Sigmoid colon (tissue), 7 donors: ENCODE measurements around the gene NPPA. TPM values are rescaled to one million over a fixed set of nuclear protein-coding genes. Genes with fewer than 3 reads are reported as not detected.

ENCODE experiments used
- DNase-seq: peaks from one replicate; pipeline ENCODE4 v3.0.0-alpha.2; 2019
- H3K27ac ChIP-seq, 4 donors: fragments of 200-600 bp; sonication (generic); one replicate each; pipeline ENCODE4 v1.5.1; 2016 to 2019; ENCODE audit warnings: mild to moderate bottlenecking in 1 of 4
- H3K27me3 ChIP-seq, 3 donors: fragments of 200-600 bp; sonication (generic); one replicate each; pipeline ENCODE4 v1.5.1; 2019; ENCODE audit warnings: mild to moderate bottlenecking in 1 of 3
- H3K36me3 ChIP-seq, 4 donors: fragments of 200-600 bp; sonication (generic); one replicate each; pipeline ENCODE4 v1.5.1; 2016 to 2019
- H3K4me1 ChIP-seq, 4 donors: fragments of 200-600 bp; sonication (generic); one replicate each; pipeline ENCODE4 v1.5.1; 2017 to 2019
- H3K4me3 ChIP-seq, 4 donors: fragments of 200-600 bp; sonication (generic); one replicate each; pipeline ENCODE4 v1.5.1; 2017 to 2019; ENCODE audit warnings: mild to moderate bottlenecking in 2 of 4, moderate library complexity in 1 of 4
- H3K9me3 ChIP-seq, 4 donors: fragments of 200-600 bp in 3 of 4; sonication (generic) in 3 of 4; one replicate each; pipeline versions ENCODE4 v1.5.1 to v1.6.1; 2013 to 2019
- CTCF ChIP-seq, 4 experiments: fragments of 450-650 bp in 3 of 4; fragments of 200-600 bp in 1 of 4; IDR thresholded peaks; one replicate each; pipeline ENCODE4 v1.5.1; 2016 to 2019; ENCODE audit warnings: antibody characterized with exemption in 4 of 4, mild to moderate bottlenecking in 3 of 4, moderate library complexity in 2 of 4
- EP300 ChIP-seq, 4 donors: sonication (generic); formaldehyde crosslinking; IDR thresholded peaks; one replicate each; pipeline ENCODE4 v1.6.1; 2017; ENCODE audit warnings: antibody characterized with exemption in 4 of 4
- POLR2A ChIP-seq, 2 donors: fragments of 450-650 bp; IDR thresholded peaks; one replicate each; pipeline ENCODE4 v1.6.1; 2016; ENCODE audit warnings: antibody characterized with exemption in 2 of 2, mild to moderate bottlenecking in 2 of 2, moderate library complexity in 2 of 2
- POLR2AphosphoS5 ChIP-seq, 4 donors: sonication (generic); formaldehyde crosslinking; IDR thresholded peaks; one replicate each; pipeline ENCODE4 v1.6.1; 2017; ENCODE audit warnings: antibody characterized with exemption in 4 of 4
- WGBS, 2 donors: extraction: QIAGEN DNeasy Blood & Tissue Kit; methylation state at CpG; one replicate each; pipeline ENCODE4 v1.1.7; 2013; 5-methylcytosine and 5-hydroxymethylcytosine counted together
- intact Hi-C: fragments of 100-400 bp; cut with DNase I; formaldehyde crosslinking; loops from one replicate; pipeline ENCODE4 v1.15.1; 2023
- polyA plus RNA-seq, 3 donors: library from polyadenylated mRNA; stranded (reverse); fragments of 200-250 nt; gene quantifications; one replicate each; pipeline ENCODE4 v1.2.3, GENCODE V29; 2013
- total RNA-seq, 4 donors: library from RNA; depleted of rRNA; stranded (reverse); fragments of >200 nt; gene quantifications; one replicate each; pipeline ENCODE4 v1.1.0, GENCODE V29; 2016
- donor health status: healthy with polysubstance abuse.
- donor health status: Bipolar disorder and iron deficiency.
- donor health status: healthy.

Gene NPPA
- total and polyA plus RNA-seq, 7 donors: 0.92 to 8.6 TPM; not detected in 5

DNA sequence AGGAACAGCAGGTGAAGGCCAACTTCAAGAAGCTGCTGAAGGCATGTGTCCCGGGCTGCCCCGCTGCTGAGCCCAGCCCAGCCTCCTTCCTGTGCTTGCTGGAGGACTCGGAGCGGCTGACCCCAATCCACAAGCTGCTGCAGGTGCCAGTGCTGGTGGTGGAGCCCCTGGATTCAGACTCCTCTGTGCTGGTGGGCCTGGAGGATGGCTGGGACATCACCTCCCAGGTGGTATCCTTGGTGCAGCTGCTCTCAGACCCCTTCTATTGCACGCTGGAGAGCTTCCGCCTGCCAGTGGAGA, 31.3 kb upstream of the NPPA start:
- intact Hi-C loops: no loop called here
- peaks cover 0 to 12% (median 5%) of the 10 kb centered on the region in 4 donors for H3K4me1 ChIP-seq
- H3K4me3 ChIP-seq: no peak overlapping the region
- no peaks in the 10 kb centered on the region for H3K36me3 ChIP-seq
- no peak for DNase-seq
- TF ChIP-seq POLR2A (IDR thresholded peaks at IDR 0.05): no peak
- no peak for TF ChIP-seq POLR2AphosphoS5 (IDR thresholded peaks at IDR 0.05)
- no peaks in the 10 kb centered on the region for H3K9me3 ChIP-seq
- 86 to 89% methylated on average over 6 of the region's 6 CpGs for WGBS, 2 donors
- H3K27ac ChIP-seq: no peak overlapping the region
- peaks cover 0 to 29% (median 0%) of the 10 kb centered on the region in 3 donors for H3K27me3 ChIP-seq

GRCh38 chr1:11878081-11878890, 30.7 kb upstream of the NPPA start:
- WGBS, 2 donors: 78 to 90% methylated on average over 31 of the region's 31 CpGs
- Histone ChIP-seq H3K27ac (no peak overlapping the region), H3K36me3 (no peaks in the 10 kb centered on the region), H3K27me3 (peaks cover 0 to 30% (median 0%) of the 10 kb centered on the region in 3 donors), H3K4me3 (no peak overlapping the region), H3K9me3 (no peaks in the 10 kb centered on the region), H3K4me1 (peaks cover 0 to 12% (median 5%) of the 10 kb centered on the region in 4 donors)
- intact Hi-C loops: no loop called here
- no peak for DNase-seq
- TF ChIP-seq POLR2AphosphoS5 (IDR thresholded peaks at IDR 0.05) (no peak), EP300 (IDR thresholded peaks at IDR 0.05) (no peak), CTCF (IDR thresholded peaks at IDR 0.05) (no peak)

DNA sequence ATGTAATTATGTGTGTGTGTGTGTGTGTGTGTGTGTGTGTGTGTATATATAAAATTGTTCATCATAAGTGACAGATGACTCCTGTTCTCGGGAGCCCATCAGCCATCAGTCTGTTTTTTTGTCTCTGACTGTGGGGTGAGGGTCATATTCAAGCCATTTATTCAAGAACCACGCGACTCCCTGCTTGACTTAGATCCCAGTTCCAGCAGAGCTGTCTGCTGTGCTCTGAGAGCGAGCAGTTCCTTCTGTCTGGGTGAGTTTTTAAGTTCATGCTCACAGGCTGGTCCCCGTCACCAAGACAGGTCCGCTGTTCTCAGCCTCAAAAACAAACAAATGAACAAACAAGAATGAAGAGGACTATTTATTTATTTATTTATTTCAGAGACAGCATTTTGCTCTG, 29.5 kb upstream of the NPPA start:
- no peak for DNase-seq
- no peak overlapping the region for H3K4me3 ChIP-seq
- 56 to 59% methylated on average over 6 of the region's 6 CpGs for WGBS, 2 donors
- peaks cover 0 to 12% (median 5%) of the 10 kb centered on the region in 4 donors for H3K4me1 ChIP-seq
- no peaks in the 10 kb centered on the region for H3K36me3 ChIP-seq
- H3K27me3 ChIP-seq: peaks cover 0 to 25% (median 0%) of the 10 kb centered on the region in 3 donors
- no peaks in the 10 kb centered on the region for H3K9me3 ChIP-seq
- H3K27ac ChIP-seq: no peak overlapping the region
- TF ChIP-seq POLR2A (IDR thresholded peaks at IDR 0.05) (no peak), EP300 (IDR thresholded peaks at IDR 0.05) (no peak), POLR2AphosphoS5 (IDR thresholded peaks at IDR 0.05) (no peak), CTCF (IDR thresholded peaks at IDR 0.05) (no peak)
- intact Hi-C loops: no loop called here

DNA sequence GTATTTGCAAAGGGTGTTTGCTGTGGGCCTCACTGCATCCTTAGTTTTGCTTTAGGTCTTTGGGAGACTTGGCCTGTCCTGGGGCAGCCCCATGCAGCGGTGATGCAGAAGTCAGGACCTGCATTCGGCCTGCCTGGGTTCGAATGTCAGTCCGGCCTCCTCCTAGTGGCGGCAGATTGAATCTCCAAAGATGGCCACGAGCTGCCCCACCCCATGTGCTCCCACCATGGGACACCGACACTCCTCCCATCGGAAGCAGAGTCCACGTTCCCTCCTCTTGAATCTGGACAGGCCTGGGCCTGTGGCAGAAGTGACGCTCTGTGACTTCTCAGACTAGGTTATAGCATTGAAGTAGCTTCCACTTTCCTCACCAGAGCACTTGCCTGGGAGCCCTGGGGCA, 27.5 kb upstream of the NPPA start:
- H3K9me3 ChIP-seq: no peaks in the 10 kb centered on the region
- no peak overlapping the region for H3K27ac ChIP-seq
- no peak for DNase-seq
- intact Hi-C loops: no loop called here
- no peak overlapping the region for H3K4me3 ChIP-seq
- peaks cover 0 to 30% (median 0%) of the 10 kb centered on the region in 3 donors for H3K27me3 ChIP-seq
- WGBS, 2 donors: 83 to 86% methylated on average over 10 of the region's 10 CpGs
- peaks cover 0 to 7% (median 2%) of the 10 kb centered on the region in 4 donors for H3K4me1 ChIP-seq
- no peaks in the 10 kb centered on the region for H3K36me3 ChIP-seq
- no peak for TF ChIP-seq POLR2AphosphoS5 (IDR thresholded peaks at IDR 0.05)
- no peak for TF ChIP-seq CTCF (IDR thresholded peaks at IDR 0.05)
- no peak for TF ChIP-seq EP300 (IDR thresholded peaks at IDR 0.05)
- TF ChIP-seq POLR2A (IDR thresholded peaks at IDR 0.05): no peak

GRCh38 chr1:11874624-11875023, 27.0 kb upstream of the NPPA start:
- Histone ChIP-seq H3K9me3 (no peaks in the 10 kb centered on the region), H3K27me3 (peaks cover 0 to 32% (median 0%) of the 10 kb centered on the region in 3 donors), H3K4me3 (no peak overlapping the region), H3K4me1 (peaks cover 0 to 3% (median 0%) of the 10 kb centered on the region in 4 donors), H3K36me3 (no peaks in the 10 kb centered on the region), H3K27ac (no peak overlapping the region)
- WGBS, 2 donors: 63 to 69% methylated on average over 6 of the region's 6 CpGs
- no peak for TF ChIP-seq POLR2AphosphoS5 (IDR thresholded peaks at IDR 0.05)
- no peak for TF ChIP-seq EP300 (IDR thresholded peaks at IDR 0.05)
- no peak for TF ChIP-seq POLR2A (IDR thresholded peaks at IDR 0.05)
- no peak for TF ChIP-seq CTCF (IDR thresholded peaks at IDR 0.05)
- DNase-seq: no peak
- intact Hi-C loops: no loop called here
